RWPE2 (cell line): ENCODE data around the gene COPS7A.
"Not testable (repeated sequence)": the region's sequence is repeated elsewhere in the genome, so short reads cannot be mapped to it uniquely, and the experiment has no call there.

ENCODE experiments used
- ATAC-seq: fragments of 200-7000 bp; cut with Tn5 transposase; 3 replicates; pipeline ENCODE4 v1.9.1; 2021; ENCODE audit warnings: low read depth
- DNase-seq: peaks from one replicate; pipeline ENCODE4 v3.0.0-alpha.2; 2020; ENCODE audit warnings: low spot score
- H3K27ac ChIP-seq: fragments of 450-650 bp; 2 replicates; pipeline ENCODE4 v1.5.1; 2017; ENCODE audit warnings: mild to moderate bottlenecking; ENCODE audit not compliant: poor library complexity, severe bottlenecking
- H3K27me3 ChIP-seq: fragments of 250-450 bp; sonication (Bioruptor Pico); 2 replicates; pipeline ENCODE4 v1.5.1; 2021; ENCODE audit warnings: mild to moderate bottlenecking, moderate library complexity; ENCODE audit not compliant: insufficient read depth, poor library complexity, severe bottlenecking
- H3K36me3 ChIP-seq: fragments of 250-450 bp; sonication (Bioruptor Pico); 2 replicates; pipeline ENCODE4 v1.5.1; 2020; ENCODE audit warnings: low read depth, mild to moderate bottlenecking, moderate library complexity
- H3K4me1 ChIP-seq: fragments of 250-450 bp; sonication (Bioruptor Pico); 2 replicates; pipeline ENCODE4 v1.5.1; 2021; ENCODE audit warnings: mild to moderate bottlenecking, moderate library complexity; ENCODE audit not compliant: insufficient read depth, poor library complexity, severe bottlenecking
- H3K4me3 ChIP-seq: fragments of 250-450 bp; sonication (Bioruptor Pico); 2 replicates; pipeline ENCODE4 v1.5.1; 2021; ENCODE audit warnings: mild to moderate bottlenecking, moderate library complexity; ENCODE audit not compliant: severe bottlenecking
- H3K9me3 ChIP-seq: fragments of 250-450 bp; sonication (Bioruptor Pico); 2 replicates; pipeline ENCODE4 v1.5.1; 2021; ENCODE audit warnings: mild to moderate bottlenecking, moderate library complexity; ENCODE audit not compliant: severe bottlenecking
- CTCF ChIP-seq: fragments of 450-650 bp; IDR thresholded peaks from one replicate; pipeline ENCODE4 v1.5.1; 2017; ENCODE audit warnings: mild to moderate bottlenecking, moderate library complexity; ENCODE audit not compliant: poor library complexity, severe bottlenecking

COPS7A gene

GRCh38 chr12:6730169-6730568 lies 6.3 kb downstream of the COPS7A start:
- ATAC-seq = no peak
- H3K27ac ChIP-seq = no peak overlapping the region
- H3K4me1 ChIP-seq = no peaks in the 10 kb centered on the region
- no peak for TF ChIP-seq CTCF
- H3K36me3 ChIP-seq = peaks cover 29% of the 10 kb centered on the region
- H3K9me3 ChIP-seq = no peaks in the 10 kb centered on the region
- H3K4me3 ChIP-seq = no peak overlapping the region
- no peaks in the 10 kb centered on the region for H3K27me3 ChIP-seq
- DNase-seq = no peak

- no peaks in the 10 kb centered on the region for H3K9me3 ChIP-seq
- H3K4me3 ChIP-seq = no peak overlapping the region
- TF ChIP-seq CTCF = no peak
- ATAC-seq (no peak), DNase-seq (no peak)
- H3K4me1 ChIP-seq = peaks cover 6% of the 10 kb centered on the region
- H3K27ac ChIP-seq = peak overlapping the region; percentile 60
- peaks cover 13% of the 10 kb centered on the region for H3K36me3 ChIP-seq
- H3K27me3 ChIP-seq = no peaks in the 10 kb centered on the region
Measured at GRCh38 chr12:6734506-6735387, 10.9 kb downstream of the COPS7A start.

- Histone ChIP-seq H3K27me3 (no peaks in the 10 kb centered on the region), H3K9me3 (no peaks in the 10 kb centered on the region), H3K4me1 (peaks cover 6% of the 10 kb centered on the region), H3K27ac (peak overlapping the region; percentile 60), H3K4me3 (no peak overlapping the region), H3K36me3 (peaks cover 7% of the 10 kb centered on the region)
- TF ChIP-seq CTCF = peak; percentile 91
- DNase-seq = no peak
- peak; percentile 93 for ATAC-seq
Measured at GRCh38 chr12:6735448-6736191, 11.8 kb downstream of the COPS7A start.

- Histone ChIP-seq H3K27ac (peak overlapping the region; percentile 60), H3K27me3 (no peaks in the 10 kb centered on the region), H3K4me1 (peaks cover 6% of the 10 kb centered on the region), H3K9me3 (no peaks in the 10 kb centered on the region), H3K36me3 (no peaks in the 10 kb centered on the region), H3K4me3 (no peak overlapping the region)
- no peak for ATAC-seq
- no peak for DNase-seq
- no peak for TF ChIP-seq CTCF
Measured at GRCh38 chr12:6736754-6737153, 12.9 kb downstream of the COPS7A start.

- not testable (repeated sequence) for H3K4me3 ChIP-seq, H3K27me3 ChIP-seq, H3K27ac ChIP-seq, DNase-seq, ATAC-seq, H3K9me3 ChIP-seq, H3K36me3 ChIP-seq
- peaks cover 13% of the 10 kb centered on the region for H3K4me1 ChIP-seq
Measured at GRCh38 chr12:6742080-6742479, 18.2 kb downstream of the COPS7A start.
